LoVo (cell line): Measurements from ENCODE around the gene MSI2.

Experiments used
- DNase-seq: peaks from one replicate; pipeline ENCODE4 v3.0.0-alpha.2; 2016; ENCODE audit warnings: low spot score

The MSI2 gene

GRCh38 chr17:57582881-57583756 is 326.8 kb downstream of the MSI2 start:
- DNase-seq = no peak

- no peak for DNase-seq
Observed at GRCh38 chr17:57584050-57584551, 327.8 kb downstream of the MSI2 start.

- DNase-seq = no peak
Observed at GRCh38 chr17:57585341-57586195, 329.2 kb downstream of the MSI2 start.

- DNase-seq = no peak
Observed at GRCh38 chr17:57586196-57586740, 329.9 kb downstream of the MSI2 start.

- no peak for DNase-seq
Observed at GRCh38 chr17:57586742-57587141, 330.4 kb downstream of the MSI2 start.

- no peak for DNase-seq
Observed at GRCh38 chr17:57587193-57587969, 331.1 kb downstream of the MSI2 start.

- DNase-seq = no peak
Observed at GRCh38 chr17:57588086-57588485, 331.8 kb downstream of the MSI2 start.

GRCh38 chr17:57589151-57590034 is 333.1 kb downstream of the MSI2 start:
- no peak for DNase-seq

- no peak for DNase-seq
Observed at GRCh38 chr17:57593739-57594462, 337.6 kb downstream of the MSI2 start.

- no peak for DNase-seq
Observed at GRCh38 chr17:57594767-57595166, 338.4 kb downstream of the MSI2 start.

GRCh38 chr17:57595426-57595825 is 339.1 kb downstream of the MSI2 start:
- DNase-seq = no peak

- no peak for DNase-seq
Observed at GRCh38 chr17:57595947-57596695, 339.8 kb downstream of the MSI2 start.

GRCh38 chr17:57597101-57597500 is 340.8 kb downstream of the MSI2 start:
- no peak for DNase-seq

- DNase-seq = peak; percentile 29
Observed at GRCh38 chr17:57597531-57598453, 341.5 kb downstream of the MSI2 start.

GRCh38 chr17:57599271-57600045 is 343.1 kb downstream of the MSI2 start:
- DNase-seq = no peak

GRCh38 chr17:57600074-57600473 is 343.8 kb downstream of the MSI2 start:
- DNase-seq = no peak

- no peak for DNase-seq
Observed at GRCh38 chr17:57601143-57601735, 344.9 kb downstream of the MSI2 start.
